Activated T-cell treated with anti-CD3 and anti-CD28 coated beads, Interleukin-2, amount 50 U/mL, for 1 hour (primary cell): ENCODE data around the gene PRKAB2.
"Not testable (repeated sequence)": the region's sequence is repeated elsewhere in the genome, so short reads cannot be mapped to it uniquely, and the experiment has no call there.

Experiments used
- DNase-seq: peaks from one replicate; pipeline ENCODE4 v3.0.0-alpha.2; 2020

Gene PRKAB2

DNA sequence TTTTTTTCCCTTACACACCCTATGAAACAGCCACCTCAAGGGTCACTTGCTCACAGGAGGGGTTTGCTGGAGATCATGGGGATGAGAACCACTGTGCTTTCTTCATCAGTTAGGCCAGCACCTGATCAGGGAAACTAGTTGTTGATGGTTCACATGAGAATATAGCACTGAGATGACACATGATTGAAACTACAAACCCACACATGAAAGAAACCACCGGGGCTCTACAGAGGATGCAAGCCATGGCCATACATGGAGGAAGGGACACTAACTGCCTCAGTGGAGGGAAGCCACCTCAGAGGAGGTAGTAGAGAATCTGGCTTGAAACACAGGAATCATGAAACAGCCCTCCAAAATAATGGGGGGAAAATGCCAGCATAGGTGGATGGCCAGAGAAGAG, 63.2 kb downstream of the PRKAB2 start:
- no peak for DNase-seq

DNA sequence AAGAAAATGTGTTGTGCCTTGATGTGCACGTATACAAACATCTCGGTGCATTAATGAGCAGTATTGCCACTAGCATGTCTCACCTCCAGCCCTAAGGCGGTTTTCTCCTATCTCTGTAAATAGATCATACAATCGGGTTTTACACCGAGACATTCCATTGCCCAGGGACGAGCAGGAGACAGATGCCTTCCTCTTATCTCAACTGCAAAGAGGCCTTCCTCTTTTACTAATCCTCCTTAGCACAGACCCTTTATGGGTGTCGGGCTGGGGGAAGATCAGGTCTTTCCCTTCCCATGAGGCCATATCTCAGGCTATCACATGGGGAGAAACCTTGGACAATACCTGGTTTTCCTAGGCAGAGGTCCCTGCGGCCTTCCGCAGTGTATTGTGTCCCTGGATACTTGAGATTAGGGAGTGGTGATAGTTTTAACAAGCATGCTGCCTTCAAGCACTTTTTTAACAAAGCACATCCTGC, 65.8 kb downstream of the PRKAB2 start:
- DNase-seq: not testable (repeated sequence)

DNA sequence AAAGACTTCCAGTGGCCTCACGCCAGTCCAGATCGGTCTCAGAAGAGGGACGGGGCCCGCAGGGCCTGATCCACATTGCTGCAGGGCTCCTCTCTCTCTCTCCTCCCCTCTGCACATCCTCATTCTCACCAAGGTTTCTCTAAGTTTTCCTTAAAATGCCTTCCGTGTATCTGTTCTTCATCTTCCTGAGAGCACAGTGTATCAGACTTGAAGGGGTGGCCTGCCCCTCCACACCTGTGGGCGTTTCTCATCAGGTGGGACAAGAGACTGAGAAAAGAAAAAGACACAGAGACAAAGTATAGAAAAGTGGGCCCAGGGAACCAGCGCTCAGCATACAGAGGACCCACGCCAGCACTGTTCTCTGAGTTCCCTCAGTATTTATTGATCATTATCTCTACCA, 66.4 kb downstream of the PRKAB2 start:
- no peak for DNase-seq
